ENCODE data around the gene ANKRD44. TPM values are rescaled to one million over a fixed set of nuclear protein-coding genes. Genes with fewer than 3 reads are reported as not detected.
"Not testable (repeated sequence)": the region's sequence is repeated elsewhere in the genome, so short reads cannot be mapped to it uniquely, and the experiment has no call there.

ANKRD44 gene
- polyA plus RNA-seq, 1 donor, result 15.5 TPM

GRCh38 chr2:197075754-197076337 lies 234.7 kb downstream of the ANKRD44 start:
- DNase-seq, result no peak

GRCh38 chr2:197075281-197075680 lies 235.3 kb downstream of the ANKRD44 start:
- no peak for DNase-seq

- no peak for DNase-seq
Observed at GRCh38 chr2:197073701-197074433, 236.7 kb downstream of the ANKRD44 start.

GRCh38 chr2:197073270-197073669 lies 237.3 kb downstream of the ANKRD44 start:
- DNase-seq, result no peak

- no peak for DNase-seq
Observed at GRCh38 chr2:197072533-197072932, 238.0 kb downstream of the ANKRD44 start.

- no peak for DNase-seq
Observed at GRCh38 chr2:197071790-197072436, 238.7 kb downstream of the ANKRD44 start.

GRCh38 chr2:197071213-197071612 lies 239.4 kb downstream of the ANKRD44 start:
- DNase-seq, result no peak

GRCh38 chr2:197069958-197070357 lies 240.6 kb downstream of the ANKRD44 start:
- DNase-seq, result no peak

- DNase-seq, result not testable (repeated sequence)
Observed at GRCh38 chr2:197062574-197062973, 248.0 kb downstream of the ANKRD44 start.

GRCh38 chr2:197059477-197059876 lies 251.1 kb downstream of the ANKRD44 start:
- no peak for DNase-seq

- no peak for DNase-seq
Observed at GRCh38 chr2:197058777-197059300, 251.7 kb downstream of the ANKRD44 start.

GRCh38 chr2:197057959-197058358 lies 252.6 kb downstream of the ANKRD44 start:
- no peak for DNase-seq

GRCh38 chr2:197055045-197055444 lies 255.5 kb downstream of the ANKRD44 start:
- no peak for DNase-seq

- no peak for DNase-seq
Observed at GRCh38 chr2:197054437-197054836, 256.1 kb downstream of the ANKRD44 start.

- no peak for DNase-seq
Observed at GRCh38 chr2:197052356-197052755, 258.2 kb downstream of the ANKRD44 start.

- no peak for DNase-seq
Observed at GRCh38 chr2:197045115-197045514, 265.5 kb downstream of the ANKRD44 start.

GRCh38 chr2:197042739-197043196 lies 267.8 kb downstream of the ANKRD44 start:
- no peak for DNase-seq

GRCh38 chr2:197037863-197038398 lies 272.6 kb downstream of the ANKRD44 start:
- DNase-seq, result no peak

- no peak for DNase-seq
Observed at GRCh38 chr2:197035002-197035401, 275.6 kb downstream of the ANKRD44 start.

- no peak for DNase-seq
Observed at GRCh38 chr2:197034292-197034691, 276.3 kb downstream of the ANKRD44 start.

- no peak for DNase-seq
Observed at GRCh38 chr2:197033222-197033621, 277.4 kb downstream of the ANKRD44 start.

- no peak for DNase-seq
Observed at GRCh38 chr2:197031803-197032202, 278.8 kb downstream of the ANKRD44 start.

- DNase-seq, result no peak
Observed at GRCh38 chr2:197030090-197030489, 280.5 kb downstream of the ANKRD44 start.

Data from left kidney (tissue), 2 donors.